SK-N-SH (cell line): ENCODE data around the gene STK17B. TPM values are rescaled to one million over a fixed set of nuclear protein-coding genes. Genes with fewer than 3 reads are reported as not detected.

Experiments
- CTCF ChIA-PET: fragments of 300-600, 350-600 bp; formaldehyde crosslinking; extraction: SDS; loops from one replicate; lab custom pipeline; 2021; lab: Yijun Ruan, JAX
- POLR2A ChIA-PET: fragments of 350-600 bp; sonication (Branson Sonifier 250); formaldehyde crosslinking; extraction: SDS; loops from one replicate; lab custom pipeline; 2020; ENCODE audit warnings: antibody characterized with exemption, inconsistent platforms; lab: Yijun Ruan, JAX
- DNase-seq: peaks from one replicate; pipeline ENCODE4 v3.0.0; 2012
- H2AFZ ChIP-seq: fragments of 200-600 bp; sonication (generic); 2 replicates; pipeline ENCODE4 v1.8.1; 2016; ENCODE audit warnings: antibody characterized with exemption, mild to moderate bottlenecking, low read depth
- H3F3A ChIP-seq: fragments of 200-600 bp; sonication (generic); replicated peaks from 2 replicates; pipeline ENCODE3; 2016; ENCODE audit warnings: antibody characterized with exemption, mild to moderate bottlenecking; ENCODE audit not compliant: insufficient read depth
- H3K27ac ChIP-seq, 2 experiments: fragments of 200-500 bp in 1 of 2; fragments of 200-600 bp in 1 of 2; sonication (Bioruptor generic) in 1 of 2; sonication (generic), shearing (Covaris generic) in 1 of 2; 2 replicates each; pipeline versions ENCODE4 v1.5.1 to v1.6.1; 2014 to 2016; ENCODE audit warnings: low read depth in 2 of 2, inconsistent platforms in 1 of 2, low read length in 1 of 2, mild to moderate bottlenecking in 1 of 2, mixed read lengths in 1 of 2
- H3K27me3 ChIP-seq: fragments of 200-600 bp; sonication (generic), shearing (Covaris generic); 2 replicates; pipeline ENCODE4 v1.6.1; 2016; ENCODE audit warnings: mixed run types; ENCODE audit not compliant: insufficient read depth
- H3K36me3 ChIP-seq, 2 experiments: fragments of 200-500 bp in 1 of 2; fragments of 200-600 bp in 1 of 2; sonication (Bioruptor generic) in 1 of 2; sonication (generic) in 1 of 2; replicated peaks in 1 of 2; 2 replicates each; pipeline versions ENCODE3 to v1.5.1; 2014 to 2016; ENCODE audit warnings: low read length in 1 of 2, mild to moderate bottlenecking in 1 of 2; ENCODE audit not compliant: insufficient read depth in 2 of 2, control insufficient read depth in 1 of 2
- H3K4me1 ChIP-seq, 2 experiments: fragments of 200-500 bp in 1 of 2; fragments of 200-600 bp in 1 of 2; sonication (Bioruptor generic) in 1 of 2; sonication (generic), shearing (Covaris generic) in 1 of 2; 2 replicates each; pipeline versions ENCODE4 v1.5.1 to v1.6.1; 2014 to 2016; ENCODE audit warnings: low read depth in 1 of 2, low read length in 1 of 2, mixed run types in 1 of 2; ENCODE audit not compliant: insufficient read depth in 2 of 2, control insufficient read depth in 1 of 2
- H3K4me2 ChIP-seq: fragments of 200-600 bp; sonication (generic), shearing (Covaris generic); 2 replicates; pipeline ENCODE4 v1.6.1; 2017; ENCODE audit warnings: mixed run types
- H3K4me3 ChIP-seq, 2 experiments: fragments of 200-500 bp in 1 of 2; fragments of 200-600 bp in 1 of 2; sonication (Bioruptor generic) in 1 of 2; sonication (generic), shearing (Covaris generic) in 1 of 2; 2 replicates each; pipeline versions ENCODE4 v1.5.1 to v1.8.1; 2014 to 2016; ENCODE audit warnings: low read depth in 2 of 2, inconsistent platforms in 1 of 2, low read length in 1 of 2, mild to moderate bottlenecking in 1 of 2, mixed read lengths in 1 of 2, moderate library complexity in 1 of 2
- H3K79me2 ChIP-seq: fragments of 200-600 bp; sonication (generic); 2 replicates; pipeline ENCODE4 v1.8.1; 2017; ENCODE audit warnings: mild to moderate bottlenecking; ENCODE audit not compliant: insufficient read depth
- H3K9ac ChIP-seq: fragments of 200-600 bp; sonication (generic); 2 replicates; pipeline ENCODE4 v1.6.1; 2017; ENCODE audit warnings: mixed run types
- H3K9me2 ChIP-seq: fragments of 200-600 bp; sonication (generic); 2 replicates; pipeline ENCODE4 v1.6.1; 2017; ENCODE audit warnings: mixed run types
- H3K9me3 ChIP-seq: fragments of 200-600 bp; sonication (generic); 2 replicates; pipeline ENCODE4 v1.6.1; 2017; ENCODE audit warnings: mixed run types, mild to moderate bottlenecking, moderate library complexity
- H4K20me1 ChIP-seq: fragments of 200-600 bp; sonication (generic); 2 replicates; pipeline ENCODE4 v1.6.1; 2017; ENCODE audit warnings: mild to moderate bottlenecking, mixed run types; ENCODE audit not compliant: insufficient read depth
- CHD2 ChIP-seq: fragments of 150-350 bp; IDR thresholded peaks from 2 replicates; pipeline ENCODE4 v1.6.1; 2018; ENCODE audit warnings: low read length; ENCODE audit not compliant: partially characterized antibody
- ELF1 ChIP-seq: IDR thresholded peaks from 2 replicates; pipeline ENCODE4 v1.4.0; 2012
- EP300 ChIP-seq, 2 experiments: IDR thresholded peaks; 2 replicates each; pipeline versions ENCODE4 v1.4.0 to v1.6.1; 2012; ENCODE audit warnings: borderline replicate concordance in 1 of 2, low read depth in 1 of 2, low read length in 1 of 2
- FOSL2 ChIP-seq: IDR thresholded peaks from 2 replicates; pipeline ENCODE4 v1.4.0; 2012; ENCODE audit warnings: low read depth, mild to moderate bottlenecking, moderate library complexity, borderline replicate concordance
- FOXM1 ChIP-seq: IDR thresholded peaks from 2 replicates; pipeline ENCODE4 v1.4.0; 2012; ENCODE audit warnings: low read depth, mild to moderate bottlenecking
- GATA2 ChIP-seq: sonication (generic); formaldehyde crosslinking; IDR thresholded peaks from 2 replicates; pipeline ENCODE4 v1.5.0; 2020; ENCODE audit warnings: mild to moderate bottlenecking, missing genetic modification reagents
- JUND ChIP-seq: IDR thresholded peaks from 2 replicates; pipeline ENCODE4 v1.4.0; 2012
- MXI1 ChIP-seq: IDR thresholded peaks from 2 replicates; pipeline ENCODE4 v1.6.1; 2012; ENCODE audit warnings: mild to moderate bottlenecking, low read depth, low read length, improper control_type of control experiment
- NFIC ChIP-seq: IDR thresholded peaks from 2 replicates; pipeline ENCODE4 v1.4.0; 2012; ENCODE audit warnings: borderline replicate concordance
- NRF1 ChIP-seq: IDR thresholded peaks from 2 replicates; pipeline ENCODE4 v1.6.1; 2012; ENCODE audit warnings: low read depth, mild to moderate bottlenecking, low read length
- POLR2AphosphoS5 ChIP-seq: IDR thresholded peaks from 2 replicates; pipeline ENCODE4 v1.6.1; 2012; ENCODE audit warnings: low read depth, low read length
- RAD21 ChIP-seq: IDR thresholded peaks from 2 replicates; pipeline ENCODE4 v1.6.1; 2012; ENCODE audit warnings: mild to moderate bottlenecking, low read length
- RXRA ChIP-seq: IDR thresholded peaks from 2 replicates; pipeline ENCODE4 v1.4.0; 2012; ENCODE audit warnings: low read depth, mild to moderate bottlenecking, borderline replicate concordance
- SIN3A ChIP-seq: IDR thresholded peaks from 2 replicates; pipeline ENCODE4 v1.6.1; 2012; ENCODE audit warnings: low read depth, mild to moderate bottlenecking, low read length, moderate library complexity, borderline replicate concordance
- TAF1 ChIP-seq: IDR thresholded peaks from 2 replicates; pipeline ENCODE4 v1.6.1; 2012; ENCODE audit warnings: low read depth, mild to moderate bottlenecking, low read length, moderate library complexity, borderline replicate concordance
- USF1 ChIP-seq: IDR thresholded peaks from 2 replicates; pipeline ENCODE4 v1.4.0; 2012; ENCODE audit warnings: low read depth, borderline replicate concordance
- USF2 ChIP-seq: fragments of 150-350 bp; IDR thresholded peaks from 2 replicates; pipeline ENCODE4 v1.6.1; 2017; ENCODE audit warnings: antibody characterized with exemption, low read length, low read depth, borderline replicate concordance
- ZBTB33 ChIP-seq: IDR thresholded peaks from 2 replicates; pipeline ENCODE4 v1.4.0; 2012; ENCODE audit warnings: low read depth, borderline replicate concordance
- WGBS: methylation state at CpG from one replicate; pipeline ENCODE4 v1.1.6; 2017; ENCODE audit warnings: low lambda C conversion rate; 5-methylcytosine and 5-hydroxymethylcytosine counted together
- polyA plus RNA-seq, 3 experiments: library from polyadenylated mRNA; depleted of rRNA; stranded (reverse); fragments of >200 nt; gene quantifications; 2 replicates each; pipeline ENCODE4 v1.2.3, GENCODE V29; 2012
- TF ChIP-seq, protein P1 (sequence below): IDR thresholded peaks from 2 replicates; pipeline ENCODE4 v1.4.0; 2012; ENCODE audit warnings: low read depth
- TF ChIP-seq, protein P2 (sequence below): IDR thresholded peaks from 2 replicates; pipeline ENCODE4 v1.6.1; 2012; ENCODE audit warnings: mild to moderate bottlenecking, low read depth, low read length, moderate library complexity

The STK17B gene
- polyA plus RNA-seq, 1 of the 3 experiments (the other 2 are of a cell fraction), result 5.1 TPM

- ChIA-PET CTCF (no interaction called here), POLR2A (no interaction called here)
- no peak overlapping the region for H3K9ac ChIP-seq
- no peaks in the 10 kb centered on the region for H3K27me3 ChIP-seq
- H4K20me1 ChIP-seq, result peaks cover 10% of the 10 kb centered on the region; the same call in 1 of the 2 replicates
- H2AFZ ChIP-seq, result no peak overlapping the region
- no peaks in the 10 kb centered on the region for H3K9me3 ChIP-seq
- H3K4me1 ChIP-seq, result peaks cover 0 to 3% of the 10 kb centered on the region in 2 experiments; a peak in 2 of 4 replicates
- TF ChIP-seq NRF1 (no peak), ZBTB33 (no peak), CHD2 (no peak), SIN3A (no peak), FOSL2 (no peak), EP300 (IDR thresholded peaks at IDR 0.05; ENCODE audit: borderline replicate concordance in 1 of 2, low read depth in 1 of 2, low read length in 1 of 2) (no peak), ELF1 (no peak), GATA2 (CRISPR knock-in tag) (no peak)
- TF ChIP-seq, protein P1, sequence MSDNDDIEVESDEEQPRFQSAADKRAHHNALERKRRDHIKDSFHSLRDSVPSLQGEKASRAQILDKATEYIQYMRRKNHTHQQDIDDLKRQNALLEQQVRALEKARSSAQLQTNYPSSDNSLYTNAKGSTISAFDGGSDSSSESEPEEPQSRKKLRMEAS, result no peak
- H3K4me3 ChIP-seq, result no peak overlapping the region
- WGBS, result 96% methylated on average over 5 of the region's 5 CpGs
- peaks cover 29% of the 10 kb centered on the region for H3K79me2 ChIP-seq
- H3K9me2 ChIP-seq, result no peaks in the 10 kb centered on the region
- H3F3A ChIP-seq, result peaks cover 7% of the 10 kb centered on the region
- H3K36me3 ChIP-seq, result no peaks in the 10 kb centered on the region
- no peak for DNase-seq
- H3K4me2 ChIP-seq, result no peak overlapping the region
- no peak overlapping the region for H3K27ac ChIP-seq
Measured at GRCh38 chr2:196173505-196173904, 2.1 kb upstream of the STK17B start.

DNA sequence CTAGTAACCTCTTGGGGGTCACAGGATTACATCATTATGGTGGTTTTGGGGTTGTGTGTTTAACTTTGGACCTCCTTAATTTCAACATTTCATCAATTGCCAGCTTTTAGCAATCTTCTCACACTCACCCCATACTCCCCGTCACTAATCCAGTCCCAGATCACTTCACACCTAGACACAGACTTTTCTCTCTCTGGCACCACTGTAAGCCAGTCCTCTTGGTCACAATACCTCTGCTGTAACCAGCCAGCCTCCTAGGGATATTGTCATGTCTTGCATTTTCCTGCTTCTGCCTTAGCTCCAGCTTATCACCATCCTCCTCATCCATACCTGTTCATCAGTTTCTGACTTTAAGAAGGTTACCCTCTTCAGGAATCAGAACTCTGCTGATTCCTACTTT, 1.6 kb upstream of the STK17B start:
- H3K27ac ChIP-seq, result no peak overlapping the region
- CTCF ChIA-PET, result no interaction called here
- no peak for DNase-seq
- no peak overlapping the region for H3K4me3 ChIP-seq
- H3K27me3 ChIP-seq, result no peaks in the 10 kb centered on the region
- peaks cover 9% of the 10 kb centered on the region for H3F3A ChIP-seq
- no peak overlapping the region for H3K4me2 ChIP-seq
- H4K20me1 ChIP-seq, result peaks cover 10% of the 10 kb centered on the region; the same call in 1 of the 2 replicates
- TF ChIP-seq, protein P2, sequence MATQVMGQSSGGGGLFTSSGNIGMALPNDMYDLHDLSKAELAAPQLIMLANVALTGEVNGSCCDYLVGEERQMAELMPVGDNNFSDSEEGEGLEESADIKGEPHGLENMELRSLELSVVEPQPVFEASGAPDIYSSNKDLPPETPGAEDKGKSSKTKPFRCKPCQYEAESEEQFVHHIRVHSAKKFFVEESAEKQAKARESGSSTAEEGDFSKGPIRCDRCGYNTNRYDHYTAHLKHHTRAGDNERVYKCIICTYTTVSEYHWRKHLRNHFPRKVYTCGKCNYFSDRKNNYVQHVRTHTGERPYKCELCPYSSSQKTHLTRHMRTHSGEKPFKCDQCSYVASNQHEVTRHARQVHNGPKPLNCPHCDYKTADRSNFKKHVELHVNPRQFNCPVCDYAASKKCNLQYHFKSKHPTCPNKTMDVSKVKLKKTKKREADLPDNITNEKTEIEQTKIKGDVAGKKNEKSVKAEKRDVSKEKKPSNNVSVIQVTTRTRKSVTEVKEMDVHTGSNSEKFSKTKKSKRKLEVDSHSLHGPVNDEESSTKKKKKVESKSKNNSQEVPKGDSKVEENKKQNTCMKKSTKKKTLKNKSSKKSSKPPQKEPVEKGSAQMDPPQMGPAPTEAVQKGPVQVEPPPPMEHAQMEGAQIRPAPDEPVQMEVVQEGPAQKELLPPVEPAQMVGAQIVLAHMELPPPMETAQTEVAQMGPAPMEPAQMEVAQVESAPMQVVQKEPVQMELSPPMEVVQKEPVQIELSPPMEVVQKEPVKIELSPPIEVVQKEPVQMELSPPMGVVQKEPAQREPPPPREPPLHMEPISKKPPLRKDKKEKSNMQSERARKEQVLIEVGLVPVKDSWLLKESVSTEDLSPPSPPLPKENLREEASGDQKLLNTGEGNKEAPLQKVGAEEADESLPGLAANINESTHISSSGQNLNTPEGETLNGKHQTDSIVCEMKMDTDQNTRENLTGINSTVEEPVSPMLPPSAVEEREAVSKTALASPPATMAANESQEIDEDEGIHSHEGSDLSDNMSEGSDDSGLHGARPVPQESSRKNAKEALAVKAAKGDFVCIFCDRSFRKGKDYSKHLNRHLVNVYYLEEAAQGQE, result no peak
- no peak for TF ChIP-seq NFIC
- TF ChIP-seq TAF1, result no peak
- TF ChIP-seq USF2, result no peak
- TF ChIP-seq RAD21, result no peak
- TF ChIP-seq POLR2AphosphoS5, result no peak
- no peak for TF ChIP-seq FOSL2
- no peak for TF ChIP-seq RXRA
- TF ChIP-seq FOXM1, result no peak
- TF ChIP-seq USF1, result no peak
- no peak for TF ChIP-seq ELF1
- no peak for TF ChIP-seq MXI1
- no peak for TF ChIP-seq SIN3A
- TF ChIP-seq JUND, result no peak
- H2AFZ ChIP-seq, result no peak overlapping the region
- H3K9ac ChIP-seq, result no peak overlapping the region
- H3K9me3 ChIP-seq, result no peaks in the 10 kb centered on the region
- POLR2A ChIA-PET, result no interaction called here
- peaks cover 3 to 5% of the 10 kb centered on the region in 2 experiments; a peak in 3 of 4 replicates for H3K4me1 ChIP-seq
- no peaks in the 10 kb centered on the region for H3K9me2 ChIP-seq
- H3K79me2 ChIP-seq, result peaks cover 34% of the 10 kb centered on the region
- H3K36me3 ChIP-seq, result no peaks in the 10 kb centered on the region
- 100% methylated on average over 1 of the region's 1 CpG for WGBS
